H1 (cell line): ENCODE data around the gene HES4. TPM values are rescaled to one million over a fixed set of nuclear protein-coding genes. Genes with fewer than 3 reads are reported as not detected.

Source experiments
- CTCF ChIA-PET: fragments of 300-600 bp; sonication (Branson Sonifier 250); formaldehyde crosslinking; loops from one replicate; lab custom pipeline; 2021; ENCODE audit not compliant: partially characterized antibody; lab: Charles Lee
- POLR2A ChIA-PET: fragments of 300-600 bp; sonication (Branson Sonifier 250); formaldehyde crosslinking; loops from one replicate; lab custom pipeline; 2021; ENCODE audit warnings: inconsistent platforms; ENCODE audit not compliant: partially characterized antibody; lab: Charles Lee
- DNase-seq, 2 experiments: peaks; one replicate each; pipeline versions ENCODE4 v3.0.0 to v3.0.0-alpha.2; 2010 to 2022; ENCODE audit warnings: low spot score in 2 of 2, low read depth in 1 of 2, mixed read lengths in 1 of 2
- FAIRE-seq: peaks from 2 replicates; lab custom pipeline; 2011; peaks lifted over from hg19 to GRCh38; lab: Jason Lieb, UNC
- H2AFZ ChIP-seq: 2 replicates; pipeline ENCODE4 v1.8.1; 2012; ENCODE audit warnings: low read length, inconsistent platforms
- H2AK5ac ChIP-seq: 2 replicates; pipeline ENCODE4 v1.6.1; 2013; ENCODE audit warnings: low read depth, low read length
- H2BK120ac ChIP-seq: replicated peaks from 2 replicates; pipeline ENCODE3; 2013; ENCODE audit warnings: low read depth, low read length, inconsistent platforms
- H2BK12ac ChIP-seq: 2 replicates; pipeline ENCODE4 v1.6.1; 2013; ENCODE audit warnings: low read depth, low read length
- H2BK15ac ChIP-seq: 2 replicates; pipeline ENCODE4 v1.6.1; 2013; ENCODE audit warnings: low read length
- H2BK20ac ChIP-seq: 2 replicates; pipeline ENCODE4 v1.6.1; 2013; ENCODE audit warnings: low read length
- H2BK5ac ChIP-seq: 2 replicates; pipeline ENCODE4 v1.6.1; 2013; ENCODE audit warnings: low read depth, low read length
- H3K14ac ChIP-seq: 2 replicates; pipeline ENCODE4 v1.6.1; 2013; ENCODE audit warnings: inconsistent platforms; ENCODE audit not compliant: insufficient read length
- H3K18ac ChIP-seq: 2 replicates; pipeline ENCODE4 v1.6.1; 2013; ENCODE audit warnings: low read length; ENCODE audit errors: extremely low read depth
- H3K23ac ChIP-seq: 2 replicates; pipeline ENCODE4 v1.6.1; 2013; ENCODE audit warnings: inconsistent platforms; ENCODE audit not compliant: insufficient read length
- H3K23me2 ChIP-seq: 2 replicates; pipeline ENCODE4 v1.6.1; 2013; ENCODE audit warnings: low read depth, low read length
- H3K27ac ChIP-seq: 2 replicates; pipeline ENCODE4 v1.6.1; 2011; ENCODE audit warnings: low read depth, low read length, inconsistent platforms
- H3K27me3 ChIP-seq, 4 experiments: replicated peaks in 1 of 4; 1 replicate in 1 of 4; 2 replicates in 3 of 4; pipeline versions ENCODE4 v1.6.1 to v1.8.1; 2011 to 2013; ENCODE audit warnings: low read length in 3 of 4, mild to moderate bottlenecking in 3 of 4, inconsistent platforms in 2 of 4, mixed read lengths in 2 of 4, moderate library complexity in 1 of 4; ENCODE audit not compliant: control insufficient read depth in 3 of 4, insufficient read depth in 3 of 4; ENCODE audit errors: extremely low read depth in 1 of 4
- H3K36me3 ChIP-seq, 4 experiments: 2 replicates each; pipeline versions ENCODE4 v1.6.1 to v1.8.1; 2011 to 2013; ENCODE audit warnings: mild to moderate bottlenecking in 4 of 4, low read length in 3 of 4, moderate library complexity in 2 of 4, control low read depth in 1 of 4, inconsistent platforms in 1 of 4; ENCODE audit not compliant: insufficient read depth in 4 of 4, control insufficient read depth in 2 of 4
- H3K4ac ChIP-seq: replicated peaks from 2 replicates; pipeline ENCODE3; 2013; ENCODE audit warnings: low read length, low read depth, mixed read lengths, inconsistent platforms; ENCODE audit not compliant: insufficient read length
- H3K4me1 ChIP-seq, 4 experiments: replicated peaks in 1 of 4; 1 replicate in 1 of 4; 2 replicates in 3 of 4; pipeline versions ENCODE4 v1.6.1 to v1.8.1; 2011 to 2013; ENCODE audit warnings: low read length in 3 of 4, inconsistent platforms in 2 of 4, mixed read lengths in 1 of 4; ENCODE audit not compliant: insufficient read depth in 4 of 4, control insufficient read depth in 3 of 4
- H3K4me2 ChIP-seq, 2 experiments: 2 replicates each; pipeline versions ENCODE4 v1.6.1 to v1.8.1; 2011 to 2013; ENCODE audit warnings: low read depth in 2 of 2, low read length in 2 of 2, control low read depth in 1 of 2, inconsistent platforms in 1 of 2, mild to moderate bottlenecking in 1 of 2; ENCODE audit not compliant: insufficient read depth in 1 of 2
- H3K4me3 ChIP-seq, 4 experiments: fragments of 200-600, 300-600 bp in 1 of 4; sonication (generic), shearing (Covaris generic), sonication (Bioruptor Twin) in 1 of 4; 2 replicates each; pipeline versions ENCODE4 v1.5.1 to v1.8.1; 2011 to 2016; ENCODE audit warnings: low read length in 4 of 4, low read depth in 3 of 4, control low read depth in 2 of 4, inconsistent platforms in 2 of 4, mild to moderate bottlenecking in 2 of 4, mixed read lengths in 1 of 4, moderate library complexity in 1 of 4; ENCODE audit not compliant: insufficient read depth in 2 of 4; ENCODE audit errors: extremely low read depth in 1 of 4
- H3K56ac ChIP-seq: replicated peaks from 2 replicates; pipeline ENCODE3; 2013; ENCODE audit warnings: low read depth, mild to moderate bottlenecking, mixed read lengths, low read length, inconsistent platforms; ENCODE audit not compliant: insufficient read length
- H3K79me1 ChIP-seq: 2 replicates; pipeline ENCODE4 v1.6.1; 2013; ENCODE audit warnings: low read depth, low read length, control low read depth
- H3K79me2 ChIP-seq, 2 experiments: 2 replicates each; pipeline versions ENCODE4 v1.6.1 to v1.8.1; 2012 to 2013; ENCODE audit warnings: low read length in 2 of 2, mild to moderate bottlenecking in 2 of 2, inconsistent platforms in 1 of 2; ENCODE audit not compliant: insufficient read depth in 2 of 2, control insufficient read depth in 1 of 2
- H3K9ac ChIP-seq, 4 experiments: replicated peaks in 1 of 4; 1 replicate in 1 of 4; 2 replicates in 3 of 4; pipeline versions ENCODE4 v1.6.1 to v1.8.1; 2011 to 2013; ENCODE audit warnings: low read depth in 3 of 4, low read length in 3 of 4, control low read depth in 2 of 4, mild to moderate bottlenecking in 2 of 4, moderate library complexity in 2 of 4, inconsistent platforms in 1 of 4; ENCODE audit errors: extremely low read depth in 1 of 4
- H3K9me3 ChIP-seq, 2 experiments: 2 replicates each; pipeline versions ENCODE4 v1.6.1 to v1.8.1; 2012 to 2013; ENCODE audit warnings: mild to moderate bottlenecking in 2 of 2, moderate library complexity in 2 of 2, control low read depth in 1 of 2, inconsistent platforms in 1 of 2, low read depth in 1 of 2, low read length in 1 of 2, mixed read lengths in 1 of 2; ENCODE audit not compliant: insufficient read depth in 2 of 2
- H4K20me1 ChIP-seq, 2 experiments: replicated peaks in 1 of 2; 2 replicates each; pipeline versions ENCODE3 to v1.8.1; 2011 to 2013; ENCODE audit warnings: inconsistent platforms in 2 of 2, low read length in 2 of 2, mild to moderate bottlenecking in 1 of 2; ENCODE audit not compliant: insufficient read depth in 2 of 2, control insufficient read depth in 1 of 2
- H4K5ac ChIP-seq: 2 replicates; pipeline ENCODE4 v1.6.1; 2013; ENCODE audit warnings: low read length, low read depth, mixed read lengths, inconsistent platforms; ENCODE audit not compliant: insufficient read length
- H4K8ac ChIP-seq: 2 replicates; pipeline ENCODE4 v1.8.0; 2013; ENCODE audit warnings: mild to moderate bottlenecking, moderate library complexity, low read length, inconsistent platforms; ENCODE audit not compliant: insufficient read depth; ENCODE audit errors: extremely low read depth
- H4K91ac ChIP-seq: replicated peaks from 2 replicates; pipeline ENCODE3; 2013; ENCODE audit warnings: low read length, mixed read lengths, inconsistent platforms; ENCODE audit not compliant: insufficient read length
- SP4 ChIP-seq: IDR thresholded peaks from 2 replicates; pipeline ENCODE4 v1.6.1; 2012; ENCODE audit warnings: low read length, inconsistent platforms
- WGBS, 2 experiments: shearing (Covaris generic) in 1 of 2; methylation state at CpG; one replicate each; pipeline versions ENCODE4 v1.1.6 to v1.1.7; 2013 to 2015; ENCODE audit warnings: low lambda C conversion rate in 2 of 2, mixed read lengths in 2 of 2, inconsistent platforms in 1 of 2, low coverage in 1 of 2, missing lambda C conversion rate in 1 of 2; ENCODE audit not compliant: insufficient replicate concordance in 2 of 2, insufficient coverage in 1 of 2, insufficient read length in 1 of 2; ENCODE audit errors: extremely low coverage in 1 of 2, missing lambda C conversion rate in 1 of 2; 5-methylcytosine and 5-hydroxymethylcytosine counted together
- polyA plus RNA-seq, 7 experiments: library from polyadenylated mRNA; depleted of rRNA in 3 of 7; stranded (reverse) in 5 of 7; unstranded in 2 of 7; fragments of >200 nt in 5 of 7; fragments of 200-250 nt in 2 of 7; gene quantifications; 1 replicate in 5 of 7; 2 replicates in 1 of 7; 4 replicates in 1 of 7; pipeline versions ENCODE4 v1.2.1 to v1.2.3, GENCODE V29; 2011 to 2013; ENCODE audit warnings: missing spikeins in 2 of 7, mixed read lengths in 2 of 7
- total RNA-seq: library from RNA; stranded (reverse); fragmentation: NEBNext Ultra II Directional; extraction: Animal tissue kit (Norgen Biotek cat#: 25700); gene quantifications from 2 replicates; pipeline ENCODE4 v1.2.1, GENCODE V29; 2021
- TF ChIP-seq, protein P1 (sequence below): IDR thresholded peaks from 2 replicates; pipeline ENCODE4 v1.6.1; 2012; ENCODE audit warnings: inconsistent platforms

HES4 gene
- total and polyA plus RNA-seq, 2 of the 8 experiments (the other 6 are each of a cell fraction or from before 2014, with no cell fraction given) = 2.8 to 3.5 TPM

GRCh38 chr1:959731-960362 lies 40.0 kb downstream of the HES4 start:
- Histone ChIP-seq H3K4me2 (peak overlapping the region; percentile 13 to 81), H3K36me3 (peaks cover 2 to 33% (median 19%) of the 10 kb centered on the region in 4 experiments), H3K79me1 (peaks cover 14% of the 10 kb centered on the region), H3K27ac (no peak overlapping the region), H3K23me2 (peaks cover 10% of the 10 kb centered on the region), H4K91ac (no peak overlapping the region), H3K4me1 (peaks cover 0 to 9% (median 3%) of the 10 kb centered on the region in 4 experiments; a peak in 5 of 7 replicates), H4K20me1 (peaks cover 13 to 29% of the 10 kb centered on the region in 2 experiments), H3K56ac (no peak overlapping the region), H3K14ac (no peak overlapping the region), H2BK12ac (no peak overlapping the region), H4K5ac (no peak overlapping the region), H3K9ac (no peak overlapping the region), H3K4me3 (peak overlapping the region; percentile 49 to 100 (median 58); a peak in 7 of 8 replicates), H3K79me2 (peaks cover 0 to 14% of the 10 kb centered on the region in 2 experiments; a peak in 3 of 4 replicates), H2BK15ac (no peak overlapping the region), H3K23ac (no peak overlapping the region), H3K18ac (no peak overlapping the region), H3K27me3 (peaks cover 4 to 19% (median 14%) of the 10 kb centered on the region in 4 experiments), H4K8ac (peak overlapping the region; percentile 79), H2BK5ac (no peak overlapping the region), H2AK5ac (no peak overlapping the region), H2AFZ (no peak overlapping the region), H3K9me3 (no peaks in the 10 kb centered on the region; a peak in 1 of 4 replicates), H2BK20ac (no peak overlapping the region), H3K4ac (no peak overlapping the region), H2BK120ac (no peak overlapping the region)
- ChIA-PET POLR2A (interaction anchor here (0.8 to 8.8 kb wide), 6 partner anchors 8 to 99 kb away, joined by 3 to 65 read pairs (median 3); no protein-coding TSS in a partner anchor), CTCF (interaction anchor here (1.0 to 1.8 kb wide), 4 partner anchors 15 to 58 kb away, joined by 3 to 4 read pairs (median 4); no protein-coding TSS in a partner anchor)
- no peak for DNase-seq
- WGBS, 2 experiments = 53% methylated on average over 14 of the region's 57 CpGs; no CpG with 5 or more reads in 1 of the 2 experiments
- TF ChIP-seq, protein P1, sequence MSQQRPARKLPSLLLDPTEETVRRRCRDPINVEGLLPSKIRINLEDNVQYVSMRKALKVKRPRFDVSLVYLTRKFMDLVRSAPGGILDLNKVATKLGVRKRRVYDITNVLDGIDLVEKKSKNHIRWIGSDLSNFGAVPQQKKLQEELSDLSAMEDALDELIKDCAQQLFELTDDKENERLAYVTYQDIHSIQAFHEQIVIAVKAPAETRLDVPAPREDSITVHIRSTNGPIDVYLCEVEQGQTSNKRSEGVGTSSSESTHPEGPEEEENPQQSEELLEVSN = no peak
- TF ChIP-seq SP4 = no peak
- TF ChIP-seq, all 59 proteins: peak for 0
- FAIRE-seq = no peak
